ENCODE measurements around the gene WEE1.

WEE1 gene

DNA sequence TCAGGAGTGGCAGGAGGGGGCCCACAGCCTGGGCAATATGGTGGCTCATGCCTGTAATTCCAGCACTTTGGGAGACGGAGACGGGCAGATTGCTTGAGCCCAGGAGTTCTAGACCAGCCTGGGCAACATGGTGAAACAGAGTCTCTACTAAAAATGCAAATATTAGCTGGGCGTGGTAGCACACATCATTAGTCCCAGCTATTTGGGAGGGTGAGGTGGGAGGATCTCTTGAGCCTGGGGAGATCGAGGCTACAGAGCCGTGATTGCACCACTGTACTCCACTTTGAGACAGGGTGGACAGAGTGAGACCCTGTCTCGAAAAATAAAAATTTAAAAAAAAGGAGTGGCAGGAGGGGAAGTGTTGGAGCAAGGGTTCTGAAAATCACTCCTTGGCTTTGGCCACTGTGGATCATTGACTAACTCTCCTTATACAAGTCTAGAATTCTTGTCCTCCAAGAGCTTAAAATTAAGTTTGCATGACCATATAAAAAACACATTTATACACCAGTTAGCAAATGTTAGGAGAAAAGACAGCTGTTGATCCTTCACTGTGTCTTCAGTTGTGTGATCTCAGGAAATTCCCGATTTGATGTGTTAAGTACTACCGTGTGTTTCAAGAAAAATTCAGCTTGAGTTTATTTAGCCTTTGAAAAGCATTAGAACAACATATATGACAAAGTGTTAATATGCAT lies 2.3 kb upstream of the WEE1 start:
- peak overlapping the region; percentile 64 for H3K4me2 ChIP-seq (ENCODE audit: low read depth, low read length, poor library complexity, severe bottlenecking)
- H3K9me2 ChIP-seq (replicated peaks; ENCODE audit: insufficient read depth, low read length) = no peaks in the 10 kb centered on the region
- H2AFZ ChIP-seq (ENCODE audit: low read depth, low read length, severe bottlenecking) = peak overlapping the region; percentile 31
- TF ChIP-seq EZH2phosphoT487 (conservative IDR thresholded peaks at IDR 0.05; ENCODE audit: low read length) = no peak
- TF ChIP-seq, protein P1, sequence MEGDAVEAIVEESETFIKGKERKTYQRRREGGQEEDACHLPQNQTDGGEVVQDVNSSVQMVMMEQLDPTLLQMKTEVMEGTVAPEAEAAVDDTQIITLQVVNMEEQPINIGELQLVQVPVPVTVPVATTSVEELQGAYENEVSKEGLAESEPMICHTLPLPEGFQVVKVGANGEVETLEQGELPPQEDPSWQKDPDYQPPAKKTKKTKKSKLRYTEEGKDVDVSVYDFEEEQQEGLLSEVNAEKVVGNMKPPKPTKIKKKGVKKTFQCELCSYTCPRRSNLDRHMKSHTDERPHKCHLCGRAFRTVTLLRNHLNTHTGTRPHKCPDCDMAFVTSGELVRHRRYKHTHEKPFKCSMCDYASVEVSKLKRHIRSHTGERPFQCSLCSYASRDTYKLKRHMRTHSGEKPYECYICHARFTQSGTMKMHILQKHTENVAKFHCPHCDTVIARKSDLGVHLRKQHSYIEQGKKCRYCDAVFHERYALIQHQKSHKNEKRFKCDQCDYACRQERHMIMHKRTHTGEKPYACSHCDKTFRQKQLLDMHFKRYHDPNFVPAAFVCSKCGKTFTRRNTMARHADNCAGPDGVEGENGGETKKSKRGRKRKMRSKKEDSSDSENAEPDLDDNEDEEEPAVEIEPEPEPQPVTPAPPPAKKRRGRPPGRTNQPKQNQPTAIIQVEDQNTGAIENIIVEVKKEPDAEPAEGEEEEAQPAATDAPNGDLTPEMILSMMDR (IDR thresholded peaks at IDR 0.05; ENCODE audit: insufficient read depth, low read length, poor library complexity, severe bottlenecking) = no peak
- no peaks in the 10 kb centered on the region for H3K27me3 ChIP-seq (ENCODE audit: low read length)
- H3K9ac ChIP-seq (ENCODE audit: low read length) = peak overlapping the region; percentile 99
- H3K9me3 ChIP-seq (ENCODE audit: insufficient read depth, low read length) = no peaks in the 10 kb centered on the region
- H3K36me3 ChIP-seq (ENCODE audit: low read length) = peaks cover 20% of the 10 kb centered on the region
- H3F3A ChIP-seq (ENCODE audit: insufficient read depth) = peaks cover 60% of the 10 kb centered on the region
- peak overlapping the region; percentile 67 for H3K4me3 ChIP-seq (ENCODE audit: insufficient read depth, low read length, poor library complexity, severe bottlenecking)
- peaks cover 33% of the 10 kb centered on the region for H3K79me2 ChIP-seq (ENCODE audit: insufficient read depth, low read length)
- H4K20me1 ChIP-seq (ENCODE audit: low read depth, low read length) = no peaks in the 10 kb centered on the region
- H3K27ac ChIP-seq (ENCODE audit: low read depth, low read length) = peak overlapping the region; percentile 85

DNA sequence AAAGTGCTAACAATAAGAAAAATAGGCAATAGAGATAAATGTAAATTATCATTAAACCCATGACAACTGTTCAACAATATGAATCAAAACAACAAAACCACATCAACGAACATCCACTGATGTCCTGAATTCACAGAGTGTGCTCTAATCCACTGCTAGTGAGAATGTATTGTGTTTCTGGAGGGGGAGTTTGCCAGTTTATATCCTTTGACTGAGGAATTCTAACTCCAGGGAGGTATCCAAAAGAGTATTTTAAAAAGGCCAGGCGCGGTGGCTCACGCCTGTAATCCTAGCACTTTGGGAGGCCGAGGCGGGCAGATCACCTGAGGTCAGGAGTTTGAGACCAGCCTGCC lies 1.7 kb upstream of the WEE1 start:
- peaks cover 25% of the 10 kb centered on the region for H3K36me3 ChIP-seq (ENCODE audit: low read length)
- H2AFZ ChIP-seq (ENCODE audit: low read depth, low read length, severe bottlenecking) = peak overlapping the region; percentile 55
- H3K4me2 ChIP-seq (ENCODE audit: low read depth, low read length, poor library complexity, severe bottlenecking) = peak overlapping the region; percentile 64
- H3K9me2 ChIP-seq (replicated peaks; ENCODE audit: insufficient read depth, low read length) = no peaks in the 10 kb centered on the region
- no peak for TF ChIP-seq EZH2phosphoT487 (conservative IDR thresholded peaks at IDR 0.05; ENCODE audit: low read length)
- TF ChIP-seq, protein P1 (IDR thresholded peaks at IDR 0.05; ENCODE audit: insufficient read depth, low read length, poor library complexity, severe bottlenecking) = no peak
- H3K4me3 ChIP-seq (ENCODE audit: insufficient read depth, low read length, poor library complexity, severe bottlenecking) = peak overlapping the region; percentile 67
- peaks cover 65% of the 10 kb centered on the region for H3F3A ChIP-seq (ENCODE audit: insufficient read depth)
- H3K9ac ChIP-seq (ENCODE audit: low read length) = peak overlapping the region; percentile 99
- H3K27me3 ChIP-seq (ENCODE audit: low read length) = no peaks in the 10 kb centered on the region
- H3K27ac ChIP-seq (ENCODE audit: low read depth, low read length) = peak overlapping the region; percentile 85
- H4K20me1 ChIP-seq (ENCODE audit: low read depth, low read length) = no peaks in the 10 kb centered on the region
- no peaks in the 10 kb centered on the region for H3K9me3 ChIP-seq (ENCODE audit: insufficient read depth, low read length)
- peaks cover 39% of the 10 kb centered on the region for H3K79me2 ChIP-seq (ENCODE audit: insufficient read depth, low read length)

DNA sequence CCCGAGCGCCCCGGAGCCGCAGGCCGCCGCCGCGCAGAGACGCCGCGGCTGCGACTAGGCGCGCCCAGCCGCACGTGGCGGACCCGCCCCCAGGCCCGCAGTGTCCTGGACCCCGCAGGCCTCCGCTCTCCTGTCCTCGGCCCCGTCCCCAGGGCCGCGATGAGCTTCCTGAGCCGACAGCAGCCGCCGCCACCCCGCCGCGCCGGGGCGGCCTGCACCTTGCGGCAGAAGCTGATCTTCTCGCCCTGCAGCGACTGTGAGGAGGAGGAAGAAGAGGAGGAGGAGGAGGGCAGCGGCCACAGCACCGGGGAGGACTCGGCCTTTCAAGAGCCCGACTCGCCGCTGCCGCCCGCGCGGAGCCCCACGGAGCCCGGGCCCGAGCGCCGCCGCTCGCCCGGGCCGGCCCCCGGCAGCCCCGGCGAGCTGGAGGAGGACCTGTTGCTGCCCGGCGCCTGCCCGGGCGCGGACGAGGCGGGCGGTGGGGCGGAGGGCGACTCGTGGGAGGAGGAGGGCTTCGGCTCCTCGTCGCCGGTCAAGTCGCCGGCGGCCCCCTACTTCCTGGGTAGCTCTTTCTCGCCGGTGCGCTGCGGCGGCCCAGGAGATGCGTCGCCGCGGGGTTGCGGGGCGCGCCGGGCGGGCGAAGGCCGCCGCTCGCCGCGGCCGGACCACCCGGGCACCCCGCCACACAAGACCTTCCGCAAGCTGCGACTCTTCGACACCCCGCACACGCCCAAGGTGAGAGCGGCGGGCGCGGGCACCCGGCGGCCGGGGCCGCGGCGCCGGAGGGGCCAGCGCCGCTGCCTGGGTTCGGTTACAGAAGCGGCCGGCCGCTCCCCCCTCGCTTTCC lies 528 bp downstream of the WEE1 start:
- Histone ChIP-seq H3K9me3 (ENCODE audit: insufficient read depth, low read length) (no peaks in the 10 kb centered on the region), H3K79me2 (ENCODE audit: insufficient read depth, low read length) (peaks cover 60% of the 10 kb centered on the region)

More for the DNA sequence above, 528 bp downstream of the WEE1 start:
- Histone ChIP-seq H3K4me3 (ENCODE audit: insufficient read depth, low read length, poor library complexity, severe bottlenecking) (peak overlapping the region; percentile 72), H3F3A (ENCODE audit: insufficient read depth) (peaks cover 73% of the 10 kb centered on the region), H3K36me3 (ENCODE audit: low read length) (peaks cover 45% of the 10 kb centered on the region), H3K4me2 (ENCODE audit: low read depth, low read length, poor library complexity, severe bottlenecking) (peak overlapping the region; percentile 90), H4K20me1 (ENCODE audit: low read depth, low read length) (0 out of 2 replicates have a peak, but pooled peaks cover under 1% of the 10 kb centered on the region), H3K9me2 (replicated peaks; ENCODE audit: insufficient read depth, low read length) (no peaks in the 10 kb centered on the region), H3K27ac (ENCODE audit: low read depth, low read length) (peak overlapping the region; percentile 85), H3K27me3 (ENCODE audit: low read length) (no peaks in the 10 kb centered on the region), H2AFZ (ENCODE audit: low read depth, low read length, severe bottlenecking) (no peak overlapping the region), H3K9ac (ENCODE audit: low read length) (peak overlapping the region; percentile 99)
- no peak for TF ChIP-seq EZH2phosphoT487 (conservative IDR thresholded peaks at IDR 0.05; ENCODE audit: low read length)
- TF ChIP-seq, protein P1 (IDR thresholded peaks at IDR 0.05; ENCODE audit: insufficient read depth, low read length, poor library complexity, severe bottlenecking) = no peak

Measured in SU-DHL-6 (cell line).